ENCODE data around the gene ASB9. TPM values are rescaled to one million over a fixed set of nuclear protein-coding genes. Genes with fewer than 3 reads are reported as not detected.

Gene ASB9
- total RNA-seq, 1 donor from 2014 or later: 0.25 TPM

DNA sequence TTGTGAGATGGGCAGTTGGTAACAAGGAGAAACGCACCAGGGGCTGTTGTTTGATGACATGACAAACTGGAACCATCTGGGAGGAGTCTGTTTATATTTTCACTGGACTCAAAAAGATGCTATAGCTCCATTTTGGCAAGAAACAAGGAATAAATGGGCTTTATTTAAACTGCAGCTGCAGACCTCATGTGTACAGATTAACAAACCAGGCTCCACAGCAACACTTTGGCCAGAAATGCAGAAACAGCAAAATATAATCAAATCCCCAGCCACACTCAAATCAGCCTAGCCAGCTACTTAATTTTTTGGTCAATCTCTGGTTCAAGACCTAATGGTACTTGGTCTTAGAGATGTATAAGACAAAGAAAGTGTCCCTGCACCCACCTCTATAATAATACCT is 52.7 kb downstream of the ASB9 start:
- no peaks in the 10 kb centered on the region for H3K27me3 ChIP-seq (ENCODE audit: control insufficient read depth, insufficient read depth, low read length)
- TF ChIP-seq, protein P1, sequence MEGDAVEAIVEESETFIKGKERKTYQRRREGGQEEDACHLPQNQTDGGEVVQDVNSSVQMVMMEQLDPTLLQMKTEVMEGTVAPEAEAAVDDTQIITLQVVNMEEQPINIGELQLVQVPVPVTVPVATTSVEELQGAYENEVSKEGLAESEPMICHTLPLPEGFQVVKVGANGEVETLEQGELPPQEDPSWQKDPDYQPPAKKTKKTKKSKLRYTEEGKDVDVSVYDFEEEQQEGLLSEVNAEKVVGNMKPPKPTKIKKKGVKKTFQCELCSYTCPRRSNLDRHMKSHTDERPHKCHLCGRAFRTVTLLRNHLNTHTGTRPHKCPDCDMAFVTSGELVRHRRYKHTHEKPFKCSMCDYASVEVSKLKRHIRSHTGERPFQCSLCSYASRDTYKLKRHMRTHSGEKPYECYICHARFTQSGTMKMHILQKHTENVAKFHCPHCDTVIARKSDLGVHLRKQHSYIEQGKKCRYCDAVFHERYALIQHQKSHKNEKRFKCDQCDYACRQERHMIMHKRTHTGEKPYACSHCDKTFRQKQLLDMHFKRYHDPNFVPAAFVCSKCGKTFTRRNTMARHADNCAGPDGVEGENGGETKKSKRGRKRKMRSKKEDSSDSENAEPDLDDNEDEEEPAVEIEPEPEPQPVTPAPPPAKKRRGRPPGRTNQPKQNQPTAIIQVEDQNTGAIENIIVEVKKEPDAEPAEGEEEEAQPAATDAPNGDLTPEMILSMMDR (IDR thresholded peaks at IDR 0.05; ENCODE audit: insufficient read depth, low read length, poor library complexity, severe bottlenecking): no peak
- no peak overlapping the region for H3K4me3 ChIP-seq (ENCODE audit: low read depth, low read length)
- DNase-seq (ENCODE audit: low read depth): no peak
- H3K36me3 ChIP-seq (ENCODE audit: control insufficient read depth, insufficient read depth, low read length): no peaks in the 10 kb centered on the region

DNA sequence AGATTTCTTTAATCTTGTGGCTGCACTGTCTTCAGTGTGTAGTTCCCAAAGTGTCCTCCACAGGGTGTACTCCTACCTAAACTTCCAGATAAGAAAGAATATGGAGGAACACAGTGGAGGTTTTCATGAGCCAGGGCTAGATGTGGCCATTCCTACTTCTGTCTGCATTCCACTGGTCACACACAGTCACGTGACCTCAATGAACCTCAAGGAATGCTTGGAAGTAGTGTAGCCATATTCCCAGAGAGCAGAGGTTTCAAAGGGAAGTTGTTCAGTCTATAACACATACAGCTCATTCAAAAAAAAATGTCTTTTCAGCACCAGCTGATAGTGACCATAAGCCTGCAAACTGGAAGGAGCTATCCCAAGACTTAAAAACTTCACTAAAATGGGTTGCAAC is 53.6 kb downstream of the ASB9 start:
- Histone ChIP-seq H3K4me3 (ENCODE audit: low read depth, low read length) (no peak overlapping the region), H3K36me3 (ENCODE audit: control insufficient read depth, insufficient read depth, low read length) (no peaks in the 10 kb centered on the region), H3K27me3 (ENCODE audit: control insufficient read depth, insufficient read depth, low read length) (no peaks in the 10 kb centered on the region)
- TF ChIP-seq, protein P1 (IDR thresholded peaks at IDR 0.05; ENCODE audit: insufficient read depth, low read length, poor library complexity, severe bottlenecking): no peak
- no peak for DNase-seq (ENCODE audit: low read depth)

DNA sequence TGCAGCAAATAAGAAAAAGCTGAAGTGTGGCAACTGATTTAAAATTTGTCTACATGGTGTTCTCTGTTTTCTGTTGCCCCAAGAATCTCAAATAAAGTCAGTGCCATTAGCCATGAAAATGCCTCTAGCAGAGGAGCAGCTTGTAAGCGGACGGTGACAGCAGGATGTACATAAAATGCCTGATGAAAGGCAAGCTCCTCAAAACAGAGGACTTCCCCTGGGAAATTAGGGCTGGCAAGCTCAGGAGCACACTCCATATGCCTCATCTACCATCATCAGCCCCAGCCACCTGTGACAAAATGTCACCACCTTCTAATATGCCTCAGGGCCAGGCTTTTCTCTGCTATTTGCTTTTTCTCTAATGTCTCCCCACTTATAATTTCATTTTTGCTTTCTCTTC is 54.5 kb downstream of the ASB9 start:
- Histone ChIP-seq H3K4me3 (ENCODE audit: low read depth, low read length) (no peak overlapping the region), H3K27me3 (ENCODE audit: control insufficient read depth, insufficient read depth, low read length) (no peaks in the 10 kb centered on the region), H3K36me3 (ENCODE audit: control insufficient read depth, insufficient read depth, low read length) (no peaks in the 10 kb centered on the region)
- no peak for DNase-seq (ENCODE audit: low read depth)
- TF ChIP-seq, protein P1 (IDR thresholded peaks at IDR 0.05; ENCODE audit: insufficient read depth, low read length, poor library complexity, severe bottlenecking): no peak

DNA sequence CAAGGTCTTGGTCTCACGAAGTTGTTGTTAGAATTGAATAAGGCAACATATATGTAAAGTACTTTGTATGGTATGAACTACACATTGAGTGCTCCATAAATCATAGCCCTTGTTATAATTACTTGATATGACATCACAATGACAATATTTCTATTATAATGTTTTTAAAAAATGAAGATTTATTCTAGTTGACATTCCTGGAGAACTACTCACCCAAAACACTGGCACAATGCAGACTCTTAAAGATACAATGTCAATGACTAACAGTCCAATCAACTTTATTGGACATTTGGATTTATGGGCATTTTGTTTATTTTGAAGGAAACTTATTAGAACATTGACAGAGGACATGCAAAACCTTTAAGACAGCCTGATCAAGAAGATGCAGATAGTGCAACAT is 55.3 kb downstream of the ASB9 start:
- Histone ChIP-seq H3K36me3 (ENCODE audit: control insufficient read depth, insufficient read depth, low read length) (no peaks in the 10 kb centered on the region), H3K4me3 (ENCODE audit: low read depth, low read length) (no peak overlapping the region), H3K27me3 (ENCODE audit: control insufficient read depth, insufficient read depth, low read length) (no peaks in the 10 kb centered on the region)
- TF ChIP-seq, protein P1 (IDR thresholded peaks at IDR 0.05; ENCODE audit: insufficient read depth, low read length, poor library complexity, severe bottlenecking): no peak
- DNase-seq (ENCODE audit: low read depth): no peak

DNA sequence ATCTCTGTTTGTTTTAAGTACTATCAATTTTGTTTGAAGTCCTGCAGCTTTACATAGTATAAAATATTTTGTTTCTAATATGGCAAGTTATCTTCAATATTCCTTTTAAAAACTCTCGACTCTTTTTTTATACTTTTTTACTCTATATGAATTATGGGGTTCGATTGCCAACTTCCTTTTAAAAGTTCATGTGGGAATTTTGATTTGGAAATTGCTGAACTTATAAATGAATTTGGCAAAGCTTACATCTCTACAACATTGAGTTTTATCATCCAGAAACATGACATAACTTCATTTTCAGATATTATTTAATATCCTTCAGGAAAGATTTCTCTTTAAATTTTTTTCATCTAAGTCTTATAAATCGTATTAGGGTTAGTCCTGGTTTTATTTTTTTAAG is 60.8 kb downstream of the ASB9 start:
- no peaks in the 10 kb centered on the region for H3K36me3 ChIP-seq (ENCODE audit: control insufficient read depth, insufficient read depth, low read length)
- TF ChIP-seq, protein P1 (IDR thresholded peaks at IDR 0.05; ENCODE audit: insufficient read depth, low read length, poor library complexity, severe bottlenecking): no peak
- H3K27me3 ChIP-seq (ENCODE audit: control insufficient read depth, insufficient read depth, low read length): no peaks in the 10 kb centered on the region
- no peak for DNase-seq (ENCODE audit: low read depth)
- H3K4me3 ChIP-seq (ENCODE audit: low read depth, low read length): no peak overlapping the region

DNA sequence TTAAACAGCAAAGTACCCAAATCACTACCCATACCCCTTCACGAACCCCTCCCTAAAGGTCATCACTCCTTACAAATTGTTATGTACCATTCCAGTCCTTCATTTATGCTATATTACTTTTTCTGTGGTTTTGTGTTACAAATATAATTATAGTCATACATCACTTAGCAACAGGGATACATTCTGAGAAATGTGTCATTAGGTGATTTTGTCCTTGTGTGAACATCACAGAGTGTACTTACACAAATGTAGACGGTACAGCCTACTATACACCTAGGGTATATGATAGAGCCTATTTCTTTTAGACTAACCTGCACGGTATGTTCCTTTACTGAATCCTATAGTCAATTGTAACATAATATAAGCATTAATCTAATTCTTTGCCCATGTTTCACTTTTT is 61.9 kb downstream of the ASB9 start:
- Histone ChIP-seq H3K27me3 (ENCODE audit: control insufficient read depth, insufficient read depth, low read length) (no peaks in the 10 kb centered on the region), H3K36me3 (ENCODE audit: control insufficient read depth, insufficient read depth, low read length) (no peaks in the 10 kb centered on the region), H3K4me3 (ENCODE audit: low read depth, low read length) (no peak overlapping the region)
- TF ChIP-seq, protein P1 (IDR thresholded peaks at IDR 0.05; ENCODE audit: insufficient read depth, low read length, poor library complexity, severe bottlenecking): no peak
- DNase-seq (ENCODE audit: low read depth): no peak
